Measurements from ENCODE around the gene ITGA8.
A peak's percentile ranks its signal among the peaks of the same experiment; 100 is the strongest.
"Not testable (repeated sequence)": the region's sequence is repeated elsewhere in the genome, so short reads cannot be mapped to it uniquely, and the experiment has no call there.

ITGA8 gene

DNA sequence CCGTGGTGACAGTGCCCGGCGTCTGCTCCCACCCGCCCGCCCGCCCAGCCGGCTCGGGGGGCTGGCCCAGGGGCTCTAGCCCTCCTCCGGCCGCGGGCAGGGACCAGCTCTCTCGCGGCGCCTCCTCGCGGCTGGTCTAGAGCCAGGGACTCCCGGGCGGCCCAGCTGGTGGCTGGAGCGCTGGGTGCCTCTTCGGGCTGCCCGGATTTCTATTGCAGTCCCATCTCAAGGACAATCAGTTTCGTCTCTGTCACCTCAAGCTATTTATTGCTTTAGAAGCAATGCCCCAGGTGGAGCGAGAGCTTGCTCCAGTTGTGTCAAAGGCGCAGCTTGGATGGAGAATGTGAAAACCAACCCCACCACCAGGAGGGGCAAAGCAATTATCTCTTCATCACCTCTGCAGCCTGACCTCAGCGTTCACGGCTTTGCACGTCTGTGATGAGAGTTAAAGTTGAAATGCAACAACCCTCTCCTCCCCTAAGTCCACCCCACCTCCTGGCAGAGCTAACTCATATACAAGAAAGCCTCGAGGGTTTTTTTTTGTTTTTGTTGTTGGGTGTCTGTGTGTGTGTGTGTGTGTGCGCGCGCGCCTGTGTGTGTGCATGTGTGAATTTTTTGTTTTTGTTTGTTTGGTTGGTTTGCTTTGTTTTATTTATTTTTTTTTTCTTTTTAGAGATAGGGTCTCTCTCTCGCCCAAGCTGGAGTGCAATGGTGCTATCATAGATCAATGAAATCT, at the start of gene ITGA8:
Gene ITGA8, minus strand, starts transcription at position 24 of the 736 bp plus-strand sequence. CDS start 151 bp downstream, outside the sequence.
- peak; percentile 19 for DNase-seq (ENCODE audit: low spot score)

DNA sequence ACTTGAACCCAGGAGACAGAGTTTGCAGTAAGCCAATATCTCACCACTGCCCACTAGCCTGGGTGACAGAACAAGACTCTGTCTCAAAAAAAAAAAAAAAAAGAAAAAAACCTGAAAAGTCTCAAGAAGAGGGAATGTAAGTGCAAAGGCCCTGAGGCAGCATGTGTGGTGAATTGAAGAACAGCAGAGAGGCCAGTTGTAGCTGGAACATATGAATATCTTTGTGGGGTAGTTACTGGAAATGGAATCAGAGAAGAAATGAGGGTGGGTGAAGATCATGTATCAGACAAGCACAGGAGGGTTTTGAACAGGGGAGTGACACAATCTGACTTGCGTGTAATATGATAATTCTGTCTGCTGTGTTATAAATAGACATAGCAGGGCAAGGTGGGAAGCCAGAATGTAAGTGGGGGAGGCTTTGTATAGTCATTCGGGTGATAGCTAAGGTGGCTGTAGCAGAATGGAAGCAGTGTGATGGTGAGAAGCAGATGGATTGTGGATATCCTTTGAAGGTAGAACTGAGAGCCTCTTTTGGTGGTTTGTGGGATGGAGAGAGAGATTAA, 45.3 kb upstream of the ITGA8 start:
- no peak for DNase-seq (ENCODE audit: low spot score)

DNA sequence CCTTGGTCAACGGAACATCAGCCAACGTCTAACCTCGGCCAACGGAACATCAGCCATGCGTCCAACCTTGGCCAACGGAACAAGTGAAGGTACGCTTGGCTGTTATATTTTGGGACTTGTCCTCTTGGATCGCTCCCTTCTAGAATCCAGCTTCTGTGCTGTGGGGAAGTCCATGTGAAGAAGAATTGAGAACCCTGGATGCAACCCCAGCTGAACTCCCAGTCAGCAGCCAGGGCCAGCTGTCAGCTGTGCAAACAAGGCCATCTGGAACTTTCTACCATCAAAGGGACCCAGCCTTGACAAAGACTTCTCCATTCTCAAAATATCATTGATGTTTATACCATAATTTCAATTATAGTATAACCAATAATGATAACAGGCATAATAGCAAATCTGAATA, 43.3 kb upstream of the ITGA8 start:
- no peak for DNase-seq (ENCODE audit: low spot score)

DNA sequence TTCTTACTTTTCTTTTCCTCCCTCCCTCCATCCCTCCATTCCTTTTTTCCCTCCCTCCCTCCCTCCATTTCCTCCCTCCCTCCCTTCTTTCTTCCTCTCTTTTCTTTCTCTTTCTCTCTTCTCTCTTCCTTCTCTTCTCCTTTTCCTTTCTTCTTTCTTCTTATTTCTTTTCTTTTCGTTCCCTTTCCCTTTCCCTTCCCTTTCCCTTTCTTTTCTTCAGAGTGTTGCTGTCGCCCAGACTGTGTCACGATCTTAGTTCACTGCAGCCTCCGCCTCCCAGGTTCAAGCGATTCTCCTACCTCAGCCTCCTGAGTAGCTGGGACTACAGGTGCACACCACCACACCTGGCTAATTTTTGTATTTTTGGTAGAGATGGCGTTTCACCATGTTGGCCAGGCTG, 42.5 kb upstream of the ITGA8 start:
- not testable (repeated sequence) for DNase-seq (ENCODE audit: low spot score)

DNA sequence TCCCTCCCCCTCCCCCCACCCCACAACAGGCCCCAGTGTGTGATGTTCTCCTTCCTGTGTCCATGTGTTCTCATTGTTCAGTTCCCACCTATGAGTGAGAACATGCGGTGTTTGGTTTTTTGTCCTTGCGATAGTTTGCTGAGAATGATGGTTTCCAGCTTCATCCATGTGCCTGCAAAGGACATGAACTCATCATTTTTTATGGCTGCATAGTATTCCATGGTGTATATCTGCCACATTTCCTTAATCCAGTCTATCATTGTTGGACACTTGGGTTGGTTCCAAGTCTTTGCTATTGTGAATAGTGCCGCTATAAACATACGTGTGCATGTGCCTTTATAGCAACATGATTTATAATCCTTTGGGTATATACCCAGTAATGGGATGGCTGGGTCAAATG, 41.5 kb upstream of the ITGA8 start:
- DNase-seq (ENCODE audit: low spot score), result not testable (repeated sequence)

DNA sequence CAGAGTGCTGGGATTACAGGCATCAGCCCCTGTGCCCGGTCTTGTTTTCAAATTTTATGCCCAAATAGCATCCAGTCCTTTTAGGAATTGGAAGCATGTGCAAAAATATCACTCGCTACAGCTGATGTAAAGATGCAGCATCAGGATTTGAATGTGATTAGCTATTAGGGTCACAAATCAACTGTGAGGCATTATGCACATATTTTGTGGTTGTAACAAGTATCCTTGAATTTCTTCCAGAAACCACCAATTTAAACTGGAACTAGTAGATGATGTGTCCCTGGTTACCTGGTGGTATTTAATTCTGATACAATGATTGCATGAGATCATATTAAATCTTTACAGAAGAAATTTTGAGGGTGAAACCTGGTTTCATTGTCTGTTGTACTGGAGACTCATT, 41.0 kb upstream of the ITGA8 start:
- DNase-seq (ENCODE audit: low spot score), result no peak

DNA sequence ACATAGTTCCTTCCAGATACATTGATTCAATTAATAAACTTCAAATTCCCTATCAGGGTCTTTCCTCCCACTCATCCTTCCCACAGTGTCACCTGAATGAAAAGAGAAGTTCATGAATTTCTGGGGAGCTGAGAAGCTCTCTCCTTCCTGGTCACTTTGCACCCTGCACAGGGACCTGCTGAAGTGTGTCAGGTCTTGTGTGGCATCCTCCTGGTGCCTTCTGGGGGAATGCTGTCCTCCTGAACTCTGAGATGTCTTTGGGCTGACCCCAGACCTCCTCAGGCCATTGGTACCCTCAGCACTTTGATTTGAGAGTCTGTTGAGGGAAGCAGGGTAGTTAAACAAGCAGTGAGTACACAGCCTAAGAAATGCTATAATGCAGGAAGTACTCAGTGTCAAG, 39.5 kb upstream of the ITGA8 start:
- DNase-seq (ENCODE audit: low spot score), result no peak

DNA sequence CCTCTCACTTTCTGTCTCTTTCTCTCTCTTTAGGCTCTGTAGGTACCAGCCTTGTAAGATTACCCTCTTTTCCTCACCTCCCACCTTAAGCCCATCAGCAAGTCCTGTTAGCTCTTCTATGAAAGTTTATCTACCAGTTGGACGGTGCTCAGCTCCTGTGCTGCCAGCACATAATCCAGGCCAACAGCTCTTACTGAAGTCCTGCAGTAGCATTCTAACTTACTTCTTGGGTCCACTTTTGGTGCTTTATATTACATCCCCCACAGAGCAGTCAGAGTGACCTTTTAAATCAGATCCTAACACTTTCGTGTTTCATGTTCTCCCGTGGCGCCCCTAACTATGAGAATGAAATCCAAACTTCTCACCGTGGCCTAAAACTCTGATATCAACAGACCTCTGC, 38.9 kb upstream of the ITGA8 start:
- DNase-seq (ENCODE audit: low spot score), result no peak

DNA sequence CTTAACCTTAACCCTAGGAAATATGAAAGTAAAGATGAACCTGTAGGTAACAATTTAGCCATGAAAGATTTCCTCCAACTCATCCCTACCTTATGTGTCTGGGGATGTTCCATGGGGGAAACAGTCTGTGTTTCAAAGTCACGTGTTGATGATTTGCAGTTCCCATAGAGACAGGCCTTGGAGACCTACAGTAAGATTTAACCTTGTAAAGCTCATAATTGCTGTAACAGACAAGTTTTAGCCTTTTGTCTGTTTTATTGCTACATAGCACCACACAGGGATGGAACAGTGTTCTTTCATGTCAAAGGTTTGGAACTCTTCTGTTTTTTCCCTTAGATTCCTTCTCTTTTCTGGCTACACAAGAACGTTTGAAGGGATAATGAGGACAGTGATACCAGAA, 35.2 kb upstream of the ITGA8 start:
- no peak for DNase-seq (ENCODE audit: low spot score)

DNA sequence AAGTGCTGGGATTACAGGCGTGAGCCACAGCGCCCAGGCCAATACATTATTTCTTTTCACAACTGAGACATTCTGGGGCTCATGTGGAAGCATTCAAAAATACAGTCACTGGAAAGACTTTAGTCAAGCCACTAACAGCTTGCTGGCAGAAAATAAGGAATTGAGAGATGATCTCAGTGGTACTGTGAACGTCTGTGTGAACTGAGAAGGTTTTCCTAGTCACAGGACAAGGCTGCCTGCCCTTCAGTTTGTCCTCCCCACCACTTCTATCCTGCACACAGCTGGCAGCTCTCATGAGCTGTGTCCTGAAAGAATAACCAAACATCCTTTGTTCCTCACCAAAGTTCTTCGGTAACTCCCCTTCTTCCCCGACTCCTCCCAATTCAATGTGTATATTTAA, 31.3 kb upstream of the ITGA8 start:
- no peak for DNase-seq (ENCODE audit: low spot score)

DNA sequence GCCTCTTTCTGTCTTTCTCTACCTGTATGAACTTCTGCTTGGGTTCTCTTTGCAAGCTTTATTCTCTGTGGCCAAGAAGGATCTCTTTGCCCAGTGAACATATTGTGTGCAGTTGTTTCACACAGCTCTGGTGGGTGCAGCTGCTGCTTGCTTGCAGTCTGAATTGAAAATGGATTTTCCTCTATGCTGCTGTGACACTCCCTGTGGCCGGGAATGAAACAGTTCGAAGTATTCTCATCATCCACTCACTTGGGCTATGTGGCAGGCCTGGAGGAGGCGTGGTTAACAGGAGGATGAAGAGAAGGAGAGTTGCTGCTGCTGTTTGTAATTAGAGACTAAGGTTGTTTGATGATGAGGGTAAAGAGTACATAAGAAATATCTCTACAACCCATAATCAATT, 28.4 kb upstream of the ITGA8 start:
- no peak for DNase-seq (ENCODE audit: low spot score)

DNA sequence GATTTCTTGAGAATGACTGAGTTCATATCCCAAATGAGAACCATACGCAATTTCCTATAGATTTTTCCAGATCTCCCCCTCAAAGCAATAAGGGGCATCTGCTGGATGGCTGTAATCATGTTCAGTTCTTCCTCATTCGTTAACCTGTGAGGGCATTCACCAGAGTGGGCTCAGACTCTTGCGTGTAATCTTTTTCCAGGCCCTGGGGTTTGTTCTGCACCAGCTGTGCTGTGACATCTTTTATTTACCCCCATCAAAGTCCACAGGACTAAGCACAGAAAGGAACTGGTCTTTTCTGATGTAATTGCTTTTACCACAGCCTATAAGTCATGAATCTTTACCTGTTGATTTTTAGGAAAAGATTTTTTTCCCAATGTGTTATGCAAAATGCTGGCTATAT, 27.9 kb upstream of the ITGA8 start:
- DNase-seq (ENCODE audit: low spot score), result no peak

DNA sequence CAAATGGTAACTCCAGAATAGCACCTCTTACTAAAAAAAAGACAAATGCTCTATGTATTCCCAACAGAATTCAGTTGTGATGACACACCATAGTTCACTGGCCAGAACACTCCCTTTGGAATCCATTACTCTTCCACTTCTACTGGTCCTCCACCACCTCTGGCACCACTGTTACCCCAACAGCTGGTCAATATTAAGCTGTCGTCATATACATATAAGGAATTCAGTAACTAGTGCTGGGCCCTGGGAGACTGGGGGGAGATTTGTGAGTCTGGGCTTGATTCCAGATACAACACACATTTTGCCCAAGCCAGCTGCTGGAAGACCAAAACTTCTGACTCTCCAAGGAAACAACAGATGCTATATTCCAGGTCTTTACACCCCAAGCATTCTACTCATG, 26.0 kb upstream of the ITGA8 start:
- no peak for DNase-seq (ENCODE audit: low spot score)

DNA sequence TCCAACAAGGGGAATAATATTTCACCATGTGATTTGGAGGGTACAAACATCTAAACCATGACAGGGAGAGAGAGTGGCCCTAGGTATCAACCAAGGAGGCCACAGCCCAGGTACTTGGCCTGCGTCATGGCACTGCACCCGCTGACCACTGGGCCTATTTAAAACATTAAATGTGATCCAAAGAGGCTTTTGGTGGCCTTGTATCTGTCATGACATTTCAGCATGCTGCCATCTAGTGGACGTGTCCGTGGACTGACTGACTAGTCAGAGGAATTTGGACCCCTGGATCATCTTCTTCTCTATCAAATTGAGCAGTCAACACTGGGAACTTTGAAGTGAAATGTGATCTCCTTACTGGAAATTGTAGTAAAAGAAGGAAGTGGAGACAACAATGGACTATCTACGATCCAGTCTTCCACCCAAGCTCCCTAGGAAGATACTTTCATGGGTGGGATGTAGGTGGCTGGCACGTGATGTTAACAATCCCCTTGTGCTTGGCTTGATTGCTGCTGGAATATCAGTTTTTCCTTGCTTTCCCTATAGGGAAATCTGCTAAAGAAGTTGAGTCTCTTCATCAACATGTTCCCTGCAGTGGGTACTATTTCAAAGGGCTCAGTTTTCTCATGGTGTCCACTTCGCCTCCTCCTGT, 24.6 kb upstream of the ITGA8 start:
- DNase-seq (ENCODE audit: low spot score), result peak; percentile 53

DNA sequence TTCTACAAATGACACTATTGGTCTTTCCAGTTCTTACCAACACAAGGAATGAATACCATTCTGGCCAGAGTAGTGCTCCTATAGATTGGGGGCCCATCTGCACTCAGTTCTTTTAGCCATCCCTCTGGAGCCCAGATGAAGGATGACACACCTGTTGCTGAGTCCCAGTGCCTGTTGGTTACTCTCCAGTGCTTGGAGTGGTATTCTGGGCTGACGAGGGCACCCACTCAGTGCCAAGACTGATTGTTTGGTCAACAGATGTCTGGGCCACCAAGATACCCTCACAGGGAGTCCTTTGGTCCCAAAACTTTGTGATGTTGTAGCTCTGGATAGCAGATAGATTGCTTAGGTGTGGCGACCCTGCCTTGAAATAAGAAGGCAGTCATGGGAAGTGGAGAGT, 23.7 kb upstream of the ITGA8 start:
- DNase-seq (ENCODE audit: low spot score), result no peak

DNA sequence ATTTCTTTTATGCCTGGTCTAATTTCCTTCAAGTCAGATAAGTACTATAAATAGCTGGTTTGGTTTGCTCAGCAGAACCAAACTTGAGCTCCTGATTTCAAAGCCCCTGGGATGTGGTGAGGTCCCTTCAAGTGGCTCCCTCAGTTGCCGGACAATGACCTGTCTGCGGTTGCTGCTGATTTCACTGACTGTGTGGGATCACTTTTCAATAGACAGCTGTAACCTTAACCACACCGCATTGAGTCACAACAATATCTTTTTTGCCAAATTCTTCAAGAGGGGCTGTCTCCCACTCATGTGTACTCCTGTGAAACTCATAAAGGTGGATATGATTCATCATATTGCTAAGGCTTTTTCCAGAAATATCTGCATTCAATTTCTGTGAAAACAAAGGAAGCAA, 23.1 kb upstream of the ITGA8 start:
- no peak for DNase-seq (ENCODE audit: low spot score)

DNA sequence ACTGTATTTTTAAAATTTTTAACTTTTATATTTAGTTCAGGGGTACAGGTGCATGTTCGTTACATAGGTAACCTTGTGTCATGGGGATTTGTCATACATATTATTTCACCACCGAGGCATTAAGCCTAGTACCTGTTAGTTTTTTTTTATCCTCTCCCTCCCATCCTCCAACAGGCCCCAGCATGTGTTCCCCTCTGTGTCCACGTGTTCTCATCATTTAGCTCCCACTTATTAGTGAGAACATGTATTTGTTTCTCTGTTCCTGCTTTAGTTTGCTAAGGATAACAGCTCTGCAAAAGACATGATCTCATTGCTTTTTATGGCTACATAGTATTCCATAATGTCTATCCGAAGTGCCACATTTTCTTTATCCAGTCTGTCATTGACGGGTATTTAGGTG, 22.4 kb upstream of the ITGA8 start:
- no peak for DNase-seq (ENCODE audit: low spot score)

DNA sequence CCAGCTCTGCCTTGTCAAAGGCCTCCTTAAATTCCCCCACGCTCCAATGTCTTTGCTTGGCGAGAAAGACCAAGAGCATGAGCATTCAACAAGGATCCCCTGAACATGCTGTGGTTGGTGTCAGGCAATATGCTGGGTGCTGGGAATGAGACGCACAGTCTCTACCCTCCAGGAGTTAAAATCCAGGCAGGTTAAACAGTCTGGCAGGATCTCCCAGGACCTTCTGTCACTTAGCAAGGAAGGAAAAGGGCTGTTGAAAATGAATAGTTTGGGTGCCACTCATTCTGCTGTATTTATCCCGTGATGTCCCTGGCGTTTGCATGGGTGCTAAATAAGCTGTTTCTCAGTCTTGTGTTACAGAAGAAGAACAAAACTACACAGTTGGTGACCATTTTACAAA, 21.9 kb upstream of the ITGA8 start:
- DNase-seq (ENCODE audit: low spot score), result no peak

DNA sequence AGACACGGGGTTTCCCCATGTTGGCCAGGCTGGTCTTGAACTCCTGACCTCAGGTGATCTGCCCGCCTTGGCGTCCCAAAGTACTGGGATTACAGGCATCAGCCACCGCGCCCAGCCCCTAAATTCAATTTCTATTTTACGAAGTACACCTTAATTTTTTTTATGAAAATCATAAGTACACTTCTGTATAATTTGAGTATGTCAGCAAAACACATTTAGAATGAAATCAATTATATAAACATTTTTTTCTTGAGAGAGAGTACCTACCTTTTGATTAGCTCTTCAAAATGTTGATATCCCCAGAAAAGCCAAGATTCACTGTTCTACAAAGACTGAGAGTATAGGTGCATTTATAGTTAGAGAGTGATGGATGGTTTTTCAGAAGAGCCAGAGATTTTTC, 20.5 kb upstream of the ITGA8 start:
- DNase-seq (ENCODE audit: low spot score), result no peak

DNA sequence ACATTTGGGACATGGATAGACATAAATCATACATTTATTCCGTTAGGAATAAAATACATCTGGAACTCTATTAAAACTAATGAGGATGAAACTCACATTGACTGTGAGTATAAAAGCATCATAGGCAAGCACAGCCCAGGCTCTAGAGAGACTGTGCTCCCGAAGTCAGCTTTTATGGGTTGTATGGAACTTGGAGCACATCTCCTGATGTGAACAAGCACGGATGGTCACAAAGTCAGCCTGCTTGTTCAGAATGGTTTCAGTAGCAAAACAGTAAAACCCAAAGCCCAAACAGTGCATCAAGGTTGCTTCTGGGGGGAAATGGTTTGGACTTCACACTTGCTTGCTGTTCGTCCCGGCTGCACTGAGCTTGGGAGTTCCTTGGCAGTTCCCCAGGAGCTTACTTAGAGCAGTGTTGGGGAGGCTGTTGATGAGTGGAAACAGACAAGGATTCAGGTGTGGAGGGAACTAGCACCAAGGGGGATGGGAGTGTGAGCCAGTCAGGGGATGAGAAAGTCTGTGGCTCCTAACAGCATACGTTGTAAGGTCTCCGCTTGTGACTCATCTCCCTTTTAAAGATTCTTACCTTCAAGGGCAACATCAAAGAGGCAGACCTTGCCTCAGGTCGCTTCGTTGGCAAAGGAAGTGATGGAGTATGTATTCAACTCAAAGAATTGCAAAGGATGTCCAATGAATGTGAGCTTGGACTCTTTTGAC, 19.7 kb upstream of the ITGA8 start:
- DNase-seq (ENCODE audit: low spot score), result no peak

DNA sequence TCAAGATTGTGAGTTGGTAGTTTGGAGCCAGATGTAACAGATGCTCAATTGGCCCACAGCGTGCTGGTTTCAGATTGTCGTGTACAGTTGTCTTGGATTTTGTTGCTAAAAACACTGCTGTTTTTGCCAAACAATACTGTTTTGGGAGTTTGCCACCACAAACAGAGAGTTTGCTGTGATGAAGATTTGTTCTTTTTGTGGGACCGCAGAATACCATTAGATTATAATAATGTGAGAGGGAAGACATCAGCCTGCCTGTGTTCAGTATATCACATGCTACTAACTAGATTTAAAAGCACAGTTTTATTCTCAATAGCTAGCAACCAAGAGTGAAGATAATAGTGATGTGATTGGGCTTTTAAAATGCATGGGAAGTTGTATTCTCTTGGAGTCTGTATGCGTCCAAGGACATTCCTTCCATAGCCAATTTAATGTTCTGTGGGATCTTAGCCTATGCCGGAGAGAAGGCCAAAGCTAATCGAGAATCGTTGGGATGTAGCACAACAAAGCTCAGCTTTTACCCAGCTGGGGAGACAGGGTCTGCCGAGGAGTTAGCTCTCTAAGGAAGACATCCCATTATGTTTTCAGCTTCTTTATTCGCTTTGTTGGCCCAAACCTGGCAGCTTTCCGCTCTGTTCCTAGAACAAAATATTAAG, 18.7 kb upstream of the ITGA8 start:
- no peak for DNase-seq (ENCODE audit: low spot score)

DNA sequence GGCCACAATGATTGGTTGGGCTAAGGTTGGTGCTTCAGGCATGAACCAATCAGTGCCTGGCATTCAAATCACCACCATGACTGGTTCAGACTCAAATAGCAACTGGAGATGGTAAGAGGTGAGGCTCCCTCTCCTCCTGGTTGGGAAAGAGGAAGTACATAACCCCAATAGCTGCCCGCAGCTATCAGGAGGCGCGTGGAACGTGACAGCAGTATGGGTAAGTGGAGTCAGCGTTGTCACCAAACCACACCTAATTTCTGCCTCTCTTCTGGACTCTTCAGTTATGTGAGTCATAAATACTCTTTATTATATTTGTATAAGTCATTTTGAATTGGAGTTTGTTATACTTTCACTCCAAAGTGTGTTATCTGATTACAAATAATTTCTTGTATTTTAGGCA, 17.9 kb upstream of the ITGA8 start:
- no peak for DNase-seq (ENCODE audit: low spot score)

DNA sequence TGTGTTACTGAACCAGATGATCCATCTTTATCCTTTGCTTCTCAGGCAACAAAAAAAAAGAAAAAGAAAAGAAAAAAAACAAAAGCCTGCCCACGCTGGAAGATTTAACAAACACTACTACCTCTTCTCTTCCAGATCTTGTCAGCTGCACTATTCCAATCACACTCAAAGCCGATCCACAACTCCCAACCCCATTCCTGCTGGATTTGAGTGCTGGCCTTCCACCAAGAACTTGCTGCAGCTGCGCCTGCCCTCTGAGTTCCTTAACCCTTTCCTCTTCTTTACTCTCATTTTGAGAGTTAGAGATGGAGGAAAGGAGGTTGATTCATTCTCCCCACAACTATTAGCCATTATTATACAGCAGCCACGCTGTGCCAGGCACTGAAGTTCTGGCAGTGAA, 16.0 kb upstream of the ITGA8 start:
- DNase-seq (ENCODE audit: low spot score), result no peak
